T-cell (primary cell): Measurements from ENCODE around the gene BCAP29. TPM values are rescaled to one million over a fixed set of nuclear protein-coding genes. Genes with fewer than 3 reads are reported as not detected.
"Not testable (repeated sequence)": the region's sequence is repeated elsewhere in the genome, so short reads cannot be mapped to it uniquely, and the experiment has no call there.

Experiments used
- ATAC-seq, 4 experiments: fragments of 200-7000 bp in 3 of 4; fragments of 150-1000 bp in 1 of 4; cut with Tn5 transposase; replicated peaks in 1 of 4; 1 replicate in 3 of 4; 2 replicates in 1 of 4; pipeline ENCODE4 v1.10.0; 2021; ENCODE audit warnings: moderate library complexity in 3 of 4, mild to moderate bottlenecking in 2 of 4, moderate number of reproducible peaks in 1 of 4
- CTCF ChIA-PET, 2 donors: fragments of 300-600 bp; sonication (Branson Sonifier 250); formaldehyde crosslinking; loops; one replicate each; lab custom pipeline; 2022; ENCODE audit warnings: antibody characterized with exemption in 2 of 2; lab: Charles Lee
- POLR2A ChIA-PET, 2 donors: fragments of 300-600 bp; sonication (Branson Sonifier 250); formaldehyde crosslinking; loops; one replicate each; lab custom pipeline; 2022; ENCODE audit warnings: antibody characterized with exemption in 2 of 2; lab: Charles Lee
- DNase-seq, 35 experiments: peaks; one replicate each; pipeline versions ENCODE4 v3.0.0 to v3.0.0-alpha.2; 2013 to 2023
- H3K27ac ChIP-seq: one replicate; pipeline ENCODE4 v1.5.1; 2013; ENCODE audit warnings: low read length
- H3K27me3 ChIP-seq, 2 experiments: replicated peaks in 1 of 2; 1 replicate in 1 of 2; 2 replicates in 1 of 2; pipeline versions ENCODE4 v1.6.1 to v1.7.0; 2013; ENCODE audit warnings: low read length in 1 of 2, mixed read lengths in 1 of 2; ENCODE audit not compliant: control insufficient read depth in 2 of 2, insufficient read depth in 2 of 2; ENCODE audit errors: extremely low read depth in 1 of 2
- H3K36me3 ChIP-seq, 2 donors: 1 replicate in 1 of 2; 2 replicates in 1 of 2; pipeline versions ENCODE4 v1.6.1 to v1.7.0; 2013; ENCODE audit warnings: low read length in 1 of 2; ENCODE audit not compliant: control insufficient read depth in 2 of 2, insufficient read depth in 1 of 2; ENCODE audit errors: extremely low read depth in 1 of 2
- H3K4me1 ChIP-seq, 2 experiments: 1 replicate in 1 of 2; 2 replicates in 1 of 2; pipeline versions ENCODE4 v1.6.1 to v1.7.0; 2013; ENCODE audit warnings: low read length in 2 of 2, mixed read lengths in 1 of 2; ENCODE audit not compliant: insufficient read depth in 2 of 2, control insufficient read depth in 1 of 2; ENCODE audit errors: extremely low read depth in 1 of 2
- H3K4me3 ChIP-seq, 2 donors: 1 replicate in 1 of 2; 2 replicates in 1 of 2; pipeline versions ENCODE4 v1.5.1 to v1.7.0; 2013; ENCODE audit warnings: mild to moderate bottlenecking in 2 of 2, low read length in 1 of 2, moderate library complexity in 1 of 2; ENCODE audit not compliant: control insufficient read depth in 1 of 2; ENCODE audit errors: extremely low read depth in 1 of 2
- H3K9me3 ChIP-seq: 2 replicates; pipeline ENCODE4 v1.7.0; 2013
- H3K27ac Mint-ChIP-seq, 2 donors: one replicate each; pipeline ENCODE4 v1.8.0; 2020 to 2021; ENCODE audit warnings: mild to moderate bottlenecking in 2 of 2, mixed read lengths in 2 of 2
- H3K27me3 Mint-ChIP-seq, 2 donors: one replicate each; pipeline ENCODE4 v1.8.0; 2021 to 2022; ENCODE audit warnings: mixed read lengths in 2 of 2
- H3K36me3 Mint-ChIP-seq: one replicate; pipeline ENCODE4 v1.8.0; 2021; ENCODE audit warnings: mixed read lengths
- H3K4me1 Mint-ChIP-seq, 3 donors: one replicate each; pipeline ENCODE4 v1.8.0; 2020 to 2022; ENCODE audit warnings: mixed read lengths in 3 of 3, mild to moderate bottlenecking in 1 of 3
- H3K4me3 Mint-ChIP-seq, 3 donors: one replicate each; pipeline ENCODE4 v1.8.0; 2020 to 2022; ENCODE audit warnings: mild to moderate bottlenecking in 3 of 3, mixed read lengths in 3 of 3, moderate library complexity in 3 of 3
- H3K9me3 Mint-ChIP-seq, 3 donors: one replicate each; pipeline ENCODE4 v1.8.0; 2020 to 2022; ENCODE audit warnings: mixed read lengths in 3 of 3
- WGBS: methylation state at CpG from one replicate; pipeline ENCODE4 v1.1.5; 2013; ENCODE audit warnings: missing lambda C conversion rate; ENCODE audit not compliant: insufficient coverage; 5-methylcytosine and 5-hydroxymethylcytosine counted together
- total RNA-seq, 35 experiments: library from RNA in 6 of 35; stranded (reverse) in 6 of 35; fragments of 120-200 nt in 1 of 35; gene quantifications; one replicate each; pipeline versions ENCODE4 v1.2.1 to v1.2.4 and lab custom pipeline; 2013 to 2026

Gene BCAP29
- total RNA-seq (10 to 100 TPM; 12.5 to 17.5 (median 15.9) TPM), total RNA-seq (lab: John Stamatoyannopoulos, UW) (0.31 to 1.4 (median 0.67) reads per million in 29 experiments)
- 25.1 TPM for total RNA-seq (2013)

GRCh38 chr7:107579885-107580715, at the start of gene BCAP29:
BCAP29 (plus strand) TSS chr7:107580246; CDS start chr7:107580773, 527 bp downstream.
- Histone ChIP-seq H3K4me3 (peak within 1 kb of the TSS; percentile 88 to 90), H3K27me3 (no peaks in the 10 kb centered on the region), H3K27ac (peak within 1 kb of the TSS; percentile 59), H3K4me1 (peaks cover 3 to 7% of the 10 kb centered on the region in 2 experiments), H3K36me3 (peaks cover 0 to 2% of the 10 kb centered on the region in 2 donors), H3K9me3 (no peaks in the 10 kb centered on the region)
- ChIA-PET POLR2A (interaction anchor here in 1 of 2 donors (1.1 kb wide), 1 partner anchor 374 kb away, joined by 6 read pairs; no protein-coding TSS in a partner anchor), CTCF (interaction anchor here in 1 of 2 donors (0.6 kb wide), 1 partner anchor 454 kb away, joined by 5 read pairs; no protein-coding TSS in a partner anchor)
- Mint-ChIP-seq H3K36me3 (peaks cover 12% of the 10 kb centered on the region), H3K27ac (peak within 1 kb of the TSS; percentile 55 to 88), H3K4me3 (peak within 1 kb of the TSS; percentile 80 to 89 (median 88)), H3K9me3 (no peaks in the 10 kb centered on the region), H3K4me1 (peaks cover 20 to 22% (median 20%) of the 10 kb centered on the region in 3 donors), H3K27me3 (no peaks in the 10 kb centered on the region)
- WGBS: under 1% methylated on average over 76 of the region's 89 CpGs
- ATAC-seq: peak; percentile 94 to 97 (median 96)
- DNase-seq: peak in 34 of 35 experiments; percentile 16 to 82 (median 50)

- Mint-ChIP-seq H3K36me3 (peaks cover 57% of the 10 kb centered on the region), H3K27ac (no peak overlapping the region), H3K9me3 (no peaks in the 10 kb centered on the region), H3K4me1 (peaks cover 37 to 53% (median 52%) of the 10 kb centered on the region in 3 donors), H3K4me3 (no peak overlapping the region), H3K27me3 (no peaks in the 10 kb centered on the region)
- Histone ChIP-seq H3K36me3 (peaks cover 1 to 17% of the 10 kb centered on the region in 2 donors), H3K9me3 (no peaks in the 10 kb centered on the region), H3K4me1 (no peaks in the 10 kb centered on the region), H3K27me3 (no peaks in the 10 kb centered on the region), H3K4me3 (no peak overlapping the region), H3K27ac (no peak overlapping the region)
- CTCF ChIA-PET: no interaction called here
- no peak for DNase-seq
- POLR2A ChIA-PET: interaction anchor here in 1 of 2 donors (0.6 to 0.7 kb wide), 3 partner anchors 79 to 419 kb away, joined by 3 to 17 read pairs (median 6); no protein-coding TSS in a partner anchor
- no peak for ATAC-seq
These were observed 49.3 kb upstream of the BCAP29 start for GRCh38 chr7:107530751-107531150.

DNA sequence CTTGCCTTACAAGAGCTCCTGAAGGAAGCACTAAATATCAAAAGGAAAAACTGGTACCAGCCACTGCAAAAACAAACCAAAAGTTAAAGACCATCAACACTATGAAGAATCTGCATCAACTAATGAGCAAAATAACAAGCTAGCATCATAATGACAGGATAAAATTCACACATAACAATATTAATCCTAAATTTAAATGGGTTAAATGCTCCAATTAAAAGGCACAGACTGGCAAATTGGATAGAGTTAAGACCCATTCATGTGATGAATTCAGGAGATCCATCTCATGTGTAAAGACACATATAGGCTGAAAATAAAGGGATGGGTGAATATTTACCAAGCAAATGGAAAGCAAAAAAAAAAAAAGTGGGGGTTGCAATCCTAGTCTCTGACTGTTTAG, 45.9 kb upstream of the BCAP29 start:
- ChIA-PET POLR2A (no interaction called here), CTCF (no interaction called here)
- H3K27ac Mint-ChIP-seq: peak overlapping the region in 1 of 2 donors; percentile 35
- DNase-seq: no peak
- no peaks in the 10 kb centered on the region for H3K27me3 Mint-ChIP-seq
- H3K9me3 ChIP-seq: no peaks in the 10 kb centered on the region
- peaks cover 0 to 10% of the 10 kb centered on the region in 2 donors for H3K36me3 ChIP-seq
- H3K4me1 Mint-ChIP-seq: peaks cover 40 to 59% (median 44%) of the 10 kb centered on the region in 3 donors
- H3K4me3 ChIP-seq: no peak overlapping the region
- no peaks in the 10 kb centered on the region for H3K9me3 Mint-ChIP-seq
- H3K27me3 ChIP-seq: no peaks in the 10 kb centered on the region
- no peak overlapping the region for H3K4me3 Mint-ChIP-seq
- H3K27ac ChIP-seq: no peak overlapping the region
- no peaks in the 10 kb centered on the region for H3K4me1 ChIP-seq
- peaks cover 70% of the 10 kb centered on the region for H3K36me3 Mint-ChIP-seq
- no peak for ATAC-seq

- H3K9me3 ChIP-seq, H3K27ac ChIP-seq, DNase-seq, CTCF ChIA-PET, H3K4me3 Mint-ChIP-seq, H3K27ac Mint-ChIP-seq, H3K4me1 ChIP-seq, H3K4me3 ChIP-seq, H3K27me3 Mint-ChIP-seq, H3K9me3 Mint-ChIP-seq, H3K27me3 ChIP-seq, ATAC-seq: not testable (repeated sequence)
- POLR2A ChIA-PET: interaction anchor here in 1 of 2 donors (0.7 kb wide), 1 partner anchor 980 kb away, joined by 5 read pairs; no protein-coding TSS in a partner anchor
- peaks cover 0 to 16% of the 10 kb centered on the region in 2 donors for H3K36me3 ChIP-seq
- 96% methylated on average over 3 of the region's 4 CpGs for WGBS
- Mint-ChIP-seq H3K36me3 (peaks cover 71% of the 10 kb centered on the region), H3K4me1 (peaks cover 41 to 54% (median 44%) of the 10 kb centered on the region in 3 donors)
These were observed 42.8 kb upstream of the BCAP29 start for GRCh38 chr7:107537228-107537627.

GRCh38 chr7:107538001-107538400, 42.0 kb upstream of the BCAP29 start:
- WGBS: 94% methylated on average over 2 of the region's 2 CpGs
- ATAC-seq (no peak), DNase-seq (no peak)
- H3K9me3 ChIP-seq: no peaks in the 10 kb centered on the region
- peaks cover 40 to 53% (median 44%) of the 10 kb centered on the region in 3 donors for H3K4me1 Mint-ChIP-seq
- no peaks in the 10 kb centered on the region for H3K27me3 ChIP-seq
- H3K4me3 ChIP-seq: no peak overlapping the region
- CTCF ChIA-PET: no interaction called here
- H3K27ac Mint-ChIP-seq: no peak overlapping the region
- H3K36me3 ChIP-seq: peaks cover 0 to 17% of the 10 kb centered on the region in 2 donors
- H3K9me3 Mint-ChIP-seq: no peaks in the 10 kb centered on the region
- peaks cover 74% of the 10 kb centered on the region for H3K36me3 Mint-ChIP-seq
- POLR2A ChIA-PET: interaction anchor here in 1 of 2 donors (0.5 kb wide), 1 partner anchor 168 kb away, joined by 3 read pairs; no protein-coding TSS in a partner anchor
- H3K27ac ChIP-seq: no peak overlapping the region
- no peaks in the 10 kb centered on the region for H3K4me1 ChIP-seq
- no peaks in the 10 kb centered on the region for H3K27me3 Mint-ChIP-seq
- no peak overlapping the region for H3K4me3 Mint-ChIP-seq

DNA sequence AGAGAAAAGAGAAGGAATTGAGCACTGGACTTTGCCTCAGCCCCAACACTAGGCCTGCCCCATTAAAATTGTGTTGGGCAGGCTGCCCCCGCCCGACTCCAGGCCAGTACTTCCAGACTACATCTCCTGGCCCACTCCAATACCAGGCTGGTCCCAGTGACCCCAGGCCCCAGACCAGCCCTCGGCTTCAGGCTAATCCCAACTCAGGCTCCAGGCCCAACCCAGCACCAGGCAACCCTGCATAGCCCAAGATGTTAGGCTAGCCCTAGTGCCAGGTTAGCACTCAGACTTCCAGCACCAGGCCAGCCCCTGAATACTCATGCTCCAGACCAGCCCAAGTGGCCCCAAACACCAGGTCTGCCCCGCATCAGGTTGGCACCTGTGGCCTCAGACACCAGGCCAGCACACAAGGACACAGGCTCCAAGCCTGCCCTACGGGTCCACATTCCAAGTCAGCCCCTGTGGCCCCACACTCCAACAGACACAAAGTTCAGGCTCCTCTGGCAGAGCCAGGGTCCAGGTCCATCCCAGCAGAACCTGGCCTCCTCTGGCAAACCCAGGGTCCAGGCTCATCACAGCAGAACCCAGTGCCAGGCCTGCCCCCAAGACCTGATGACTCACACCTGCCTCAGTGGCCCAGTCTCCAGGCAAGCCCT, 36.6 kb upstream of the BCAP29 start:
- Mint-ChIP-seq H3K9me3 (peaks cover 14 to 27% (median 18%) of the 10 kb centered on the region in 3 donors), H3K36me3 (peaks cover 70% of the 10 kb centered on the region), H3K4me3 (no peak overlapping the region), H3K27ac (no peak overlapping the region), H3K27me3 (no peaks in the 10 kb centered on the region), H3K4me1 (peaks cover 18 to 23% (median 22%) of the 10 kb centered on the region in 3 donors)
- H3K27ac ChIP-seq: no peak overlapping the region
- H3K36me3 ChIP-seq: peaks cover 4 to 56% of the 10 kb centered on the region in 2 donors
- no peak for DNase-seq
- POLR2A ChIA-PET: no interaction called here
- H3K27me3 ChIP-seq: no peaks in the 10 kb centered on the region
- H3K9me3 ChIP-seq: no peaks in the 10 kb centered on the region
- CTCF ChIA-PET: interaction anchor here in 1 of 2 donors (0.6 kb wide), 1 partner anchor 20 kb away, joined by 4 read pairs; no protein-coding TSS in a partner anchor
- H3K4me3 ChIP-seq: no peak overlapping the region
- no peak for ATAC-seq
- H3K4me1 ChIP-seq: peaks cover 0 to 11% of the 10 kb centered on the region in 2 experiments
- 85% methylated on average over 5 of the region's 5 CpGs for WGBS
